ENCODE data around the gene NUP160. TPM values are rescaled to one million over a fixed set of nuclear protein-coding genes. Genes with fewer than 3 reads are reported as not detected.

Gene NUP160
- total RNA-seq, 1 experiment from 2014 or later: 53.8 TPM

DNA sequence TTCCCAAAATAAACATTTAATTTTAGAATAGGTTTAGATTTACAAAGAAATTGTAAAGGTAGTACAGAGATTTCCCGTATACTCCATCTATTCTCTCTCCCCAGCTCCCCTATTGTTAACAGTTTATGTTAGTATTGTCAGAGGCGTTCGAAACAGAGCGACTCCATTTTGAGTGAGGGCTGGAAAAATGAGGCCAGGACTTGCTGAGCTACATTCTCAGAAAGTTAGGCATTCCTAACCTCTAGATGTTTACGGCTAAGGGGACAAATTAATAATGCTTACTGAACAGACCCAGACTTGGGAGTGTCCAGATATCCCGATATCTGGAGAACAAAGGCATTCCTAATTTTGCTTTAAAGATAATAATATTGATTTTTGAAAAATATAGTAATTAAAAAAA is 12.4 kb upstream of the NUP160 start (continued):
- TF ChIP-seq, protein P1, sequence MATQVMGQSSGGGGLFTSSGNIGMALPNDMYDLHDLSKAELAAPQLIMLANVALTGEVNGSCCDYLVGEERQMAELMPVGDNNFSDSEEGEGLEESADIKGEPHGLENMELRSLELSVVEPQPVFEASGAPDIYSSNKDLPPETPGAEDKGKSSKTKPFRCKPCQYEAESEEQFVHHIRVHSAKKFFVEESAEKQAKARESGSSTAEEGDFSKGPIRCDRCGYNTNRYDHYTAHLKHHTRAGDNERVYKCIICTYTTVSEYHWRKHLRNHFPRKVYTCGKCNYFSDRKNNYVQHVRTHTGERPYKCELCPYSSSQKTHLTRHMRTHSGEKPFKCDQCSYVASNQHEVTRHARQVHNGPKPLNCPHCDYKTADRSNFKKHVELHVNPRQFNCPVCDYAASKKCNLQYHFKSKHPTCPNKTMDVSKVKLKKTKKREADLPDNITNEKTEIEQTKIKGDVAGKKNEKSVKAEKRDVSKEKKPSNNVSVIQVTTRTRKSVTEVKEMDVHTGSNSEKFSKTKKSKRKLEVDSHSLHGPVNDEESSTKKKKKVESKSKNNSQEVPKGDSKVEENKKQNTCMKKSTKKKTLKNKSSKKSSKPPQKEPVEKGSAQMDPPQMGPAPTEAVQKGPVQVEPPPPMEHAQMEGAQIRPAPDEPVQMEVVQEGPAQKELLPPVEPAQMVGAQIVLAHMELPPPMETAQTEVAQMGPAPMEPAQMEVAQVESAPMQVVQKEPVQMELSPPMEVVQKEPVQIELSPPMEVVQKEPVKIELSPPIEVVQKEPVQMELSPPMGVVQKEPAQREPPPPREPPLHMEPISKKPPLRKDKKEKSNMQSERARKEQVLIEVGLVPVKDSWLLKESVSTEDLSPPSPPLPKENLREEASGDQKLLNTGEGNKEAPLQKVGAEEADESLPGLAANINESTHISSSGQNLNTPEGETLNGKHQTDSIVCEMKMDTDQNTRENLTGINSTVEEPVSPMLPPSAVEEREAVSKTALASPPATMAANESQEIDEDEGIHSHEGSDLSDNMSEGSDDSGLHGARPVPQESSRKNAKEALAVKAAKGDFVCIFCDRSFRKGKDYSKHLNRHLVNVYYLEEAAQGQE (IDR thresholded peaks at IDR 0.05; ENCODE audit: low read depth): no peak

DNA sequence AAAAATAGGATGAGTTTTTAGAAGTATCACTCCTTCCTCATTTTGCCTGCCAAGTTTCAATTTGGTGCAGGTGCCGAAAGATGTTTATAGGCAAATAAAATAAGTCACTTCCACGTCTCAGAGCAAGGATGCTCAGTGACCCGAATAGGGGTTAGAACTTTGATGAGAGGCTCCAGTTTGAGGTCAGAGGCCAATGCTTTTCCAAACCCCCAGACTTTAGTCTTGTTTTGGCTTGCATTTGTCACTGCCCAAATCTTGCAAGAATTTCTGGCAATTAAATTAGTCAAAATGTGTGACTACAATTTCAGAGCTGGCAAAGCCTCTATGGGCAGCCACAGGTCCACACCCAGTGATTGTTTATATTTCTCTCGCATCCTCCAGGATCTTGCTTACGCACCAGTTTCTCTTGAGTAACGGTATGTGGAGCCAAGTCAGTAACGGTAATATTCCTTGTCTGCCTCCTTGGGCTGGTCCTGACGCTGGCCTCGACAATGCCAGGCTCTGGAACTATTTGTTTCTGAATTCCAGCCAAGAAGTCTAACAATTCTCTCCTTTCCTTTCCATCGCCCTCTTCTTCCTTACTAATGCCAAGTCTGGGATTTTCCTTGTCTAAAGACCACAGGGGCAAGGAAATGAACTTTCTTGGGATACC is 9.9 kb upstream of the NUP160 start:
- no peak overlapping the region for H3K4me3 ChIP-seq (replicated peaks in 1 of 2; ENCODE audit: low read depth in 1 of 2, low read length in 2 of 2)
- BruUV-seq (replicated peaks): no TSS peak
- no peaks in the 10 kb centered on the region for H3K36me3 ChIP-seq (ENCODE audit: control insufficient read depth in 1 of 2, insufficient read depth in 2 of 2, low read length in 2 of 2)
- ATAC-seq (no peak), DNase-seq (ENCODE audit: low read depth, low spot score) (no peak)
- TF ChIP-seq YY1 (IDR thresholded peaks at IDR 0.05; ENCODE audit: extremely low read depth, insufficient replicate concordance, low read depth, low read length): no peak
- TF ChIP-seq EZH2phosphoT487 (IDR thresholded peaks at IDR 0.05; ENCODE audit: borderline replicate concordance): no peak
- RAD21 ChIA-PET (ENCODE audit: low non-redundant PET in 1 of 2, low total read pairs in 2 of 2, uncharacterized antibody in 2 of 2, unreplicated experiment in 2 of 2): no interaction called here
- intact Hi-C loops (cut with micrococcal nuclease): no loop called here
- H3K4me1 ChIP-seq (ENCODE audit: control insufficient read depth in 1 of 2, insufficient read depth in 2 of 2, low read length in 2 of 2): peaks cover 2 to 10% of the 10 kb centered on the region in 2 experiments; a peak in 3 of 4 replicates
- H3K4me2 ChIP-seq (ENCODE audit: low read length): no peak overlapping the region
- H2AFZ ChIP-seq (ENCODE audit: low read depth, low read length, poor library complexity, severe bottlenecking): no peak overlapping the region
- CTCF ChIA-PET: no interaction called here
- no peaks in the 10 kb centered on the region for H3K79me2 ChIP-seq (ENCODE audit: insufficient read depth, low read length)
- no peaks in the 10 kb centered on the region for H3K9me3 ChIP-seq (ENCODE audit: control insufficient read depth in 1 of 2, insufficient read depth in 1 of 2, low read depth in 1 of 2, low read length in 2 of 2)
- H4K20me1 ChIP-seq (ENCODE audit: insufficient read depth): no peaks in the 10 kb centered on the region
- no peaks in the 10 kb centered on the region for H3K27me3 ChIP-seq (ENCODE audit: insufficient read depth, low read length)
- no peak overlapping the region for H3K9ac ChIP-seq (ENCODE audit: low read length)
- POLR2A ChIA-PET: interaction anchor here (0.6 kb wide), 1 partner anchor 644 kb away, joined by 4 read pairs; no protein-coding TSS in a partner anchor
- H3K27ac ChIP-seq (ENCODE audit: low read depth, low read length): no peak overlapping the region
- H3K9me2 ChIP-seq (ENCODE audit: insufficient read depth): no peaks in the 10 kb centered on the region
